ENCODE data around the gene FUNDC1.

Gene FUNDC1

DNA sequence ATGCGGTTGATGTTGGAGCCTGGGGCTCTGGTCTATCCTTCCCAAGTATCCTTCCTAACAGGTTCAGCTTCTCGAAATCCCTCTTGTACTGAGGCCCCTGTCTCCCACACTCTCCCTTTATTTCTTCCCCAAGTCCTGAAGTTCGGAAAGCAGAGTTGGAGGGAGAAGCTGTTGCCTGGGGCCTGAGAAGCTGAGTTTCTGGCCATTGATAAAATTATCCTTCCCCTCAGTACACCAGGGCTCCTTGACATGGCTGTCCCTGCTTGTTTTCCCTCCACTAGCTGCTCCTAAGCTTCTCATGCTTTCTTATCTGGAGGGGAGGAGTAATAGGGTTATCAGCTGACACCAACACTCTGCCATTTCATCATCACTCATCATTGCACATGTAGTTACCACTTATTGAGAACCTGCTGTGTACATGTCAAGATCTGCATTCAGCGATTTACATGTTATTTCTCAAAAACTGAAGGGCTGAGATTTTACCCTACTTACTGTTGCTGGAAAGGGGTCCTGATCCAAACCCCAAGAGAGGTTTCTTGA, 58.0 kb downstream of the FUNDC1 start:
- Histone ChIP-seq H3K4me2 (ENCODE audit: low read depth, low read length, poor library complexity, severe bottlenecking) (no peak overlapping the region), H3F3A (ENCODE audit: low read depth) (no peaks in the 10 kb centered on the region), H4K20me1 (ENCODE audit: insufficient read depth, low read length, poor library complexity, severe bottlenecking) (no peaks in the 10 kb centered on the region), H3K4me3 (ENCODE audit: low read length, poor library complexity, severe bottlenecking) (no peak overlapping the region), H3K9me3 (ENCODE audit: insufficient read depth, low read depth, low read length) (no peaks in the 10 kb centered on the region), H3K79me2 (ENCODE audit: insufficient read depth, low read length) (no peaks in the 10 kb centered on the region), H3K9me2 (replicated peaks; ENCODE audit: low read depth, low read length) (no peaks in the 10 kb centered on the region), H3K4me1 (ENCODE audit: insufficient read depth, low read length, poor library complexity, severe bottlenecking) (no peaks in the 10 kb centered on the region), H3K36me3 (ENCODE audit: insufficient read depth, low read length) (no peaks in the 10 kb centered on the region), H2AFZ (ENCODE audit: low read length) (no peak overlapping the region), H3K9ac (ENCODE audit: low read depth, low read length, poor library complexity, severe bottlenecking) (no peak overlapping the region), H3K27me3 (ENCODE audit: insufficient read depth, low read length, poor library complexity, severe bottlenecking) (no peaks in the 10 kb centered on the region)
- TF ChIP-seq CTCF (conservative IDR thresholded peaks at IDR 0.05; ENCODE audit: low read length): no peak
- no peak for TF ChIP-seq EZH2phosphoT487 (IDR thresholded peaks at IDR 0.05; ENCODE audit: borderline replicate concordance)

- Histone ChIP-seq H3K9me2 (replicated peaks; ENCODE audit: low read depth, low read length) (no peaks in the 10 kb centered on the region), H3K36me3 (ENCODE audit: insufficient read depth, low read length) (no peaks in the 10 kb centered on the region), H3F3A (ENCODE audit: low read depth) (no peaks in the 10 kb centered on the region), H3K9ac (ENCODE audit: low read depth, low read length, poor library complexity, severe bottlenecking) (no peak overlapping the region), H3K4me3 (ENCODE audit: low read length, poor library complexity, severe bottlenecking) (no peak overlapping the region), H3K27me3 (ENCODE audit: insufficient read depth, low read length, poor library complexity, severe bottlenecking) (no peaks in the 10 kb centered on the region), H2AFZ (ENCODE audit: low read length) (no peak overlapping the region), H3K4me1 (ENCODE audit: insufficient read depth, low read length, poor library complexity, severe bottlenecking) (no peaks in the 10 kb centered on the region), H4K20me1 (ENCODE audit: insufficient read depth, low read length, poor library complexity, severe bottlenecking) (no peaks in the 10 kb centered on the region), H3K4me2 (ENCODE audit: low read depth, low read length, poor library complexity, severe bottlenecking) (no peak overlapping the region), H3K9me3 (ENCODE audit: insufficient read depth, low read depth, low read length) (no peaks in the 10 kb centered on the region), H3K79me2 (ENCODE audit: insufficient read depth, low read length) (no peaks in the 10 kb centered on the region)
- TF ChIP-seq EZH2phosphoT487 (IDR thresholded peaks at IDR 0.05; ENCODE audit: borderline replicate concordance) (no peak), CTCF (conservative IDR thresholded peaks at IDR 0.05; ENCODE audit: low read length) (no peak)
Observed at GRCh38 chrX:44483965-44484606, 58.6 kb downstream of the FUNDC1 start.

DNA sequence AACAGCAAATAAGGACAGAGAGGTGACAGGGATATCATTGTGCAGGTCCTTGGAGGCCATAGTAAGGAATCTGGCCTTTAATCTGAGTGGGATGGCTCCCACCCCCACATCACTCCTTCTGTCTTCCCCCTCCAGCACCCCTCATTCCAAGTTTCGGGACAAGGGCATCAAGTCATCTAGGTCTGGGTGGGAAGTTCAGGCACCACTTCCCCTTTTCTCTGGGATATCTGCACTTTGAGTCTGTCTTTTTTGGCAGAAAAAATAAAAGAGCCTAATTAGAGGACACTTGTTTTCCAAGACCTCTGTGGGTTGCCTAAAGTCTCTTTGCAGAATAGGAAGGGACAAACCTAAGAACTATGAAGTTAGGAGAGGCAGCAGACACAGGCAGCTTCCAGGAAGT, 60.1 kb downstream of the FUNDC1 start:
- Histone ChIP-seq H3K4me1 (ENCODE audit: insufficient read depth, low read length, poor library complexity, severe bottlenecking) (no peaks in the 10 kb centered on the region), H3K27me3 (ENCODE audit: insufficient read depth, low read length, poor library complexity, severe bottlenecking) (no peaks in the 10 kb centered on the region), H3K9me2 (replicated peaks; ENCODE audit: low read depth, low read length) (no peaks in the 10 kb centered on the region), H3K9ac (ENCODE audit: low read depth, low read length, poor library complexity, severe bottlenecking) (no peak overlapping the region), H4K20me1 (ENCODE audit: insufficient read depth, low read length, poor library complexity, severe bottlenecking) (no peaks in the 10 kb centered on the region), H3K4me3 (ENCODE audit: low read length, poor library complexity, severe bottlenecking) (no peak overlapping the region), H3K9me3 (ENCODE audit: insufficient read depth, low read depth, low read length) (no peaks in the 10 kb centered on the region), H3K4me2 (ENCODE audit: low read depth, low read length, poor library complexity, severe bottlenecking) (no peak overlapping the region), H2AFZ (ENCODE audit: low read length) (no peak overlapping the region), H3F3A (ENCODE audit: low read depth) (no peaks in the 10 kb centered on the region), H3K79me2 (ENCODE audit: insufficient read depth, low read length) (no peaks in the 10 kb centered on the region), H3K36me3 (ENCODE audit: insufficient read depth, low read length) (no peaks in the 10 kb centered on the region)
- TF ChIP-seq EZH2phosphoT487 (IDR thresholded peaks at IDR 0.05; ENCODE audit: borderline replicate concordance) (no peak), CTCF (conservative IDR thresholded peaks at IDR 0.05; ENCODE audit: low read length) (no peak)

All from Loucy (cell line).